HUES48 (cell line): ENCODE measurements around the gene STX18.
"Not testable (repeated sequence)": the region's sequence is repeated elsewhere in the genome, so short reads cannot be mapped to it uniquely, and the experiment has no call there.

Source experiments
- H3K27ac ChIP-seq: one replicate; pipeline ENCODE4 v1.7.0; 2013; ENCODE audit warnings: low read depth, low read length, inconsistent platforms
- H3K27me3 ChIP-seq: 2 replicates; pipeline ENCODE4 v1.6.1; 2013; ENCODE audit warnings: mild to moderate bottlenecking, low read length; ENCODE audit not compliant: control insufficient read depth, insufficient read depth
- H3K36me3 ChIP-seq: 2 replicates; pipeline ENCODE4 v1.6.1; 2013; ENCODE audit warnings: low read length; ENCODE audit not compliant: control insufficient read depth, insufficient read depth
- H3K4me1 ChIP-seq: 2 replicates; pipeline ENCODE4 v1.6.1; 2013; ENCODE audit warnings: mild to moderate bottlenecking, low read length; ENCODE audit not compliant: control insufficient read depth, insufficient read depth
- H3K4me3 ChIP-seq: 2 replicates; pipeline ENCODE4 v1.5.1; 2013; ENCODE audit warnings: mild to moderate bottlenecking, low read depth, low read length
- H3K9ac ChIP-seq: 2 replicates; pipeline ENCODE4 v1.6.1; 2013; ENCODE audit warnings: mild to moderate bottlenecking, low read depth, low read length, moderate library complexity
- H3K9me3 ChIP-seq: 2 replicates; pipeline ENCODE4 v1.6.1; 2013; ENCODE audit warnings: low read length; ENCODE audit not compliant: control insufficient read depth, insufficient read depth

Gene STX18

DNA sequence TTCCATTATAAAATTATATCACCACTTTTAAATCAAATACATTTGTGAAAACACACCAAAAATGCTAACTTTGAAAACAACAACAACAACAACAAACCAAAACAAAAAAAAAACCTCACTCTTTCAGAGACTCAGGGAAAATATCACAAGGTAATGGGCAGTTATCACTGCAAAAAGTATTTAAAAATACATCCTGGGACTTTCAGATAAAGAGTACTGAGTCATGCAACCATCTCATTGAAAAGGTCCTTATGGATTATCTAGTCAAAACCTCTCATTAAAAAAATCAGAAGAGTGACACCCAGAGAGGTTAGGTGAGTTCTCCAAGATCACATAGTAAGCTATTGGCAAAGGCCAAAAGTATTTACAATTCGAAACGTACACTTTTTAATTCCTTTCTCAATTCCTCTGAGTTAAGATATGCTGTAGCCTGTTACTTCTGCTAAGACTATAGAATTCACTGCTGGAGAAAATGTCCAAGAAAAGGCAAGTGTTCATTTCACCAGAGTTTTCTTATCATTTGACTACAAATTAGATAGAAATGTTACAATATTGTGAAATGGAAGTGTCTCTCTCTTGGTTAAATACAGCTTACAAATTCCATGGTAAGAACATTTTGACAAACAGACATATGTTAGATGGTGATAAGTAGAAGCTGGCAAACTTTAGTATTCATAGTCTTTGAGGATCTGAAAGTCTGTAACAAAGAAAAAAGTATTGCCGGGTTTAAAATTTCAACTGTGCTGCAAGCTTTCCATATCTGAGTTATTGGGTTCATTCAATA, 9.3 kb downstream of the STX18 start:
- Histone ChIP-seq H3K4me1 (no peaks in the 10 kb centered on the region), H3K9ac (no peak overlapping the region), H3K4me3 (no peak overlapping the region), H3K27ac (no peak overlapping the region), H3K36me3 (no peaks in the 10 kb centered on the region), H3K9me3 (no peaks in the 10 kb centered on the region), H3K27me3 (no peaks in the 10 kb centered on the region)

GRCh38 chr4:4529392-4529791, 12.5 kb downstream of the STX18 start:
- no peak overlapping the region for H3K9ac ChIP-seq
- no peaks in the 10 kb centered on the region for H3K9me3 ChIP-seq
- no peak overlapping the region for H3K4me3 ChIP-seq
- H3K27ac ChIP-seq, result no peak overlapping the region
- H3K4me1 ChIP-seq, result no peaks in the 10 kb centered on the region
- no peaks in the 10 kb centered on the region for H3K27me3 ChIP-seq
- 0 out of 2 replicates have a peak, but pooled peaks cover 2% of the 10 kb centered on the region for H3K36me3 ChIP-seq

DNA sequence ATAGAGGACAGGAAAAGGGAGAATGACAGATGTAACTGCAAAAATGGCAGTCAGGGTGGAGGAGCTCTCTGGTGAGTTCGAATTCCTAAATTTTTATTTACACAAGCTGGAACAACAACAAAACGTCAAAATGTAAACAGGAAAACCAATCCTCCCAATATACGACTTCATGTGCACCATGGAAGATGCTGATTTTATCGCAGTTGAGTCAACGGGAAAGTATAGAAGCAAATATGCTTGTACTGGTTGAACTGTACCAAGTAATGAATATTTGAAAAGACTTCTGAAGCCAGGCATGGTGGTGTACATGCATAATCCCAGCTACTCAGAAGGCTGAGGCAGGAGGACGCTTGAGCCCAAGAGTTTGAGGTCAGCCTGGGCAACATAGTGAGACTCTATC, 15.4 kb downstream of the STX18 start:
- Histone ChIP-seq H3K27ac (no peak overlapping the region), H3K27me3 (no peaks in the 10 kb centered on the region), H3K4me3 (no peak overlapping the region), H3K4me1 (peaks cover 6% of the 10 kb centered on the region), H3K36me3 (0 out of 2 replicates have a peak, but pooled peaks cover 2% of the 10 kb centered on the region), H3K9ac (no peak overlapping the region), H3K9me3 (no peaks in the 10 kb centered on the region)

DNA sequence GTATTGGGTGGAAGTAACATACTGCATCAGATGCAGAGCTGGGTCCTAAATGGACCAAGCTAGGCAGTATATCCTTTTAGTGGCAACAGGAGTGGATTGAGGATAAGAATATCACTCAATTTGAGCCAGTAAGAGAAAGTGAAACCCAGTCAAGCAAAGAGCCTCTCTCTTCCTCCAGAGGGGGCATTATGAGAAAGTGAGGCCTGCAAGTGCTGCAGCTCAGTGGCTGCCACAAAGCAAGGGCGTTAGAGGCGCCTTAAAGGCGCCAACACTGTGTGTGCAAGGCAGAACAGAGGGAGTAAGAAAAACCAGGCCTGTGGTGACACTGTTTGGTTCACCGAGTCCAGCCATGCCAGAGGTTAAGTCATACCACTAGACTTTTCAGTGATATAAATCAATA, 17.5 kb downstream of the STX18 start:
- no peak overlapping the region for H3K9ac ChIP-seq
- no peaks in the 10 kb centered on the region for H3K9me3 ChIP-seq
- H3K27ac ChIP-seq, result no peak overlapping the region
- H3K4me1 ChIP-seq, result peaks cover 19% of the 10 kb centered on the region
- 0 out of 2 replicates have a peak, but pooled peaks cover 2% of the 10 kb centered on the region for H3K36me3 ChIP-seq
- no peaks in the 10 kb centered on the region for H3K27me3 ChIP-seq
- H3K4me3 ChIP-seq, result no peak overlapping the region

DNA sequence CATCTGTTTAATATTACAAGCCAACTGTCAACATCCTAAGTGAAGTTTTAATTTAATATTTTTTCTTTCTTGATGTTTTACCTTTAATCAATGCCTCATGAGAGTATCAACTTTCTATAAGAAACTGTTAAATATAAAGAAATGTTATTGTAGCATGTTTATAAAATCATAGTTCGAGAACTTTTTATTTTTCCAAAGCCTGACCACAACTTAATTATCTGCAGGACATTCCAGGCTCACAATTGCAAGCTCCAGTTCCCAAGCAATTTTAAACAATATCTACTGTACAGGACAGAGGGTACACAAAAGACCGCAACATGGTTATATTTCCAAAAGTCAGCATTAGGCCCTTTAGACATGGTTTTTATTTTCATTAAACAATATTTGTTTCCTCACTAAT, 20.1 kb downstream of the STX18 start:
- Histone ChIP-seq H3K4me3 (no peak overlapping the region), H3K27me3 (no peaks in the 10 kb centered on the region), H3K36me3 (0 out of 2 replicates have a peak, but pooled peaks cover 2% of the 10 kb centered on the region), H3K4me1 (peaks cover 19% of the 10 kb centered on the region), H3K27ac (no peak overlapping the region), H3K9me3 (no peaks in the 10 kb centered on the region), H3K9ac (no peak overlapping the region)

- Histone ChIP-seq H3K9me3 (no peaks in the 10 kb centered on the region), H3K36me3 (0 out of 2 replicates have a peak, but pooled peaks cover under 1% of the 10 kb centered on the region), H3K4me3 (peak overlapping the region; percentile 12; the same call in 1 of the 2 replicates), H3K4me1 (peaks cover 19% of the 10 kb centered on the region), H3K27me3 (no peaks in the 10 kb centered on the region), H3K9ac (no peak overlapping the region), H3K27ac (no peak overlapping the region)
Measured at GRCh38 chr4:4521136-4521535, 20.7 kb downstream of the STX18 start.

- Histone ChIP-seq H3K27me3 (no peaks in the 10 kb centered on the region), H3K27ac (no peak overlapping the region), H3K36me3 (no peaks in the 10 kb centered on the region), H3K4me3 (no peak overlapping the region), H3K4me1 (peaks cover 19% of the 10 kb centered on the region), H3K9ac (no peak overlapping the region), H3K9me3 (no peaks in the 10 kb centered on the region)
Measured at GRCh38 chr4:4519297-4519894, 22.5 kb downstream of the STX18 start.

GRCh38 chr4:4518747-4519146, 23.1 kb downstream of the STX18 start:
- no peaks in the 10 kb centered on the region for H3K27me3 ChIP-seq
- no peak overlapping the region for H3K4me3 ChIP-seq
- peaks cover 16% of the 10 kb centered on the region for H3K4me1 ChIP-seq
- no peak overlapping the region for H3K27ac ChIP-seq
- no peak overlapping the region for H3K9ac ChIP-seq
- no peaks in the 10 kb centered on the region for H3K36me3 ChIP-seq
- no peaks in the 10 kb centered on the region for H3K9me3 ChIP-seq

DNA sequence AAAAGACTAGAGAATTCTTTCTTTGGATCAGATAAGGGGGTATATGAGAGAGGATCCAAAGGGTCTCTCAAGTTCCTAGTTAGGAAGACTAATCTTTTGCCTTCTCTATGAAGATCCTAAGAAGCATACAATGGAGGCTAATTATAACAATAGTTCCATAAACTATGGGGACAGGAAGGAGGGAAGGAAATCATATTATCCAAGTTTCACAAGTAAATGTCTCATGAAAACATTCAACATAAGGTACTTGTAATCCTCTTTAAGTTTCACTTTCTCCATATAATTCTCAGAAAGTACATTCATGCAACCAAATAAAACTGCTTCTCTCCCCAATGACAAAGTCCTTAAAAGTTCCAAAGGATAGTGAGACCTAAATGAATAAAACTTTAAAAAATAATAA, 27.1 kb downstream of the STX18 start:
- Histone ChIP-seq H3K9ac (no peak overlapping the region), H3K9me3 (no peaks in the 10 kb centered on the region), H3K27ac (no peak overlapping the region), H3K4me3 (no peak overlapping the region), H3K27me3 (no peaks in the 10 kb centered on the region), H3K36me3 (no peaks in the 10 kb centered on the region), H3K4me1 (peaks cover under 1% of the 10 kb centered on the region; the same call in 1 of the 2 replicates)

DNA sequence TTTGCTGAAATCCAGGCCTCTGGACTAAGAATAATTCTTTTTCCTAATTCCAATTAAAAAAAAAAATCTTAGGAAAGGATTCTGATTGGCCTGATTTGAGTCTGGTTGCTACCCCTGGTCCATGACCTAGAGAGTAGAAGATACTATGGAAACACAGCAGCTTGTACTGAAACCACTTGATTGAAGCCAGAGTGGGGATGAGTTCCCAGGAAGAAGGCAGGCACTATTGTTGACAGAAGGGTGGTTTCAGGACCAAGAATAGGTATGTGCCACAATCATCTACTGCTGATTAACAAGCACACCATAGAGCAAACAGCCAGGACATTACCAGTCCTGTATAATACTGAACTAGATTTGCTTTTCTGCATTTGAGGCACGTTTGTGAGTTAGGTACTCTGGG, 29.6 kb downstream of the STX18 start:
- Histone ChIP-seq H3K4me1 (no peaks in the 10 kb centered on the region; the same call in 1 of the 2 replicates), H3K4me3 (no peak overlapping the region), H3K27me3 (no peaks in the 10 kb centered on the region), H3K36me3 (no peaks in the 10 kb centered on the region), H3K9ac (no peak overlapping the region), H3K27ac (no peak overlapping the region), H3K9me3 (no peaks in the 10 kb centered on the region)

DNA sequence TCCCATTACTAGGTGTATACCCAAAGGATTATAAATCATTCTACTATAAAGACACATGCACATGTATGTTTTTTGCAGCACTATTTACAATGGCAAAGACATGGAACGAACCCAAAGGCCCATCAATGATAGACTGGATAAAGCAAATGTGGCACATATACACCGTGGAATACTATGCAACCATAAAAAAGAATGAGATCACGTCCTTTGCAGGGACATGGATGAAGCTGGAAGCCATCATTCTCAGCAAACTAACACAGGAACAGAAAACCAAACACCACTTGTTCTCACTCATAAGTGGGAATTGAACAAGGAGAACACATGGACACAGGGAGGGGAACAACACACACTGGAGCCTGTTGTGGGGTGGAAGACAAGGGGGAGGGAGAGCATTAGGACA, 31.2 kb downstream of the STX18 start:
- not testable (repeated sequence) for H3K27me3 ChIP-seq, H3K27ac ChIP-seq, H3K9me3 ChIP-seq, H3K4me3 ChIP-seq, H3K9ac ChIP-seq, H3K4me1 ChIP-seq, H3K36me3 ChIP-seq
